PC-3 (cell line): ENCODE measurements around the gene CAPN1. TPM values are rescaled to one million over a fixed set of nuclear protein-coding genes. Genes with fewer than 3 reads are reported as not detected.

ENCODE experiments used
- ATAC-seq: fragments of 200-7000 bp; cut with Tn5 transposase; 2 replicates; pipeline ENCODE4 v1.9.1; 2020; ENCODE audit warnings: mild to moderate bottlenecking, moderate library complexity
- BruUV-seq: library from RNA; stranded (reverse); fragments of 400-500 nt; replicated peaks from 2 replicates; lab custom pipeline; 2021; lab: Mats Ljungman, UMichigan
- CTCF ChIA-PET: fragments of 300-600 bp; sonication (Branson Sonifier 250); formaldehyde crosslinking; loops from one replicate; lab custom pipeline; 2022; ENCODE audit warnings: antibody characterized with exemption; lab: Charles Lee
- POLR2A ChIA-PET: fragments of 300-600 bp; sonication (Branson Sonifier 250); formaldehyde crosslinking; loops from one replicate; lab custom pipeline; 2022; ENCODE audit warnings: antibody characterized with exemption; ENCODE audit not compliant: unreplicated experiment; lab: Charles Lee
- DNase-seq: peaks from one replicate; pipeline ENCODE4 v3.0.0-alpha.2; 2015
- H2AFZ ChIP-seq: fragments of 300-600 bp; sonication (generic); 2 replicates; pipeline ENCODE4 v1.6.0; 2016; ENCODE audit warnings: antibody characterized with exemption, low read length
- H3F3A ChIP-seq: fragments of 300-600 bp; sonication (generic); one replicate; pipeline ENCODE4 v1.6.0; 2017; ENCODE audit warnings: antibody characterized with exemption, low read length, control low read depth, mild to moderate bottlenecking; ENCODE audit not compliant: unreplicated experiment
- H3K27ac ChIP-seq: fragments of 300-600 bp; sonication (generic); 2 replicates; pipeline ENCODE4 v1.5.1; 2016; ENCODE audit warnings: mild to moderate bottlenecking, low read length
- H3K27me3 ChIP-seq: fragments of 300-600 bp; sonication (generic); 2 replicates; pipeline ENCODE4 v1.6.1; 2016; ENCODE audit warnings: low read length, mixed read lengths
- H3K36me3 ChIP-seq: fragments of 300-600 bp; sonication (generic); 2 replicates; pipeline ENCODE4 v1.6.1; 2016; ENCODE audit warnings: low read depth, mixed run types, low read length, mixed read lengths
- H3K4me1 ChIP-seq: fragments of 300-600 bp; sonication (generic); 2 replicates; pipeline ENCODE4 v1.5.1; 2016; ENCODE audit warnings: low read length; ENCODE audit not compliant: insufficient read depth
- H3K4me2 ChIP-seq: fragments of 300-600 bp; sonication (generic); 2 replicates; pipeline ENCODE4 v1.6.0; 2016; ENCODE audit warnings: low read length
- H3K4me3 ChIP-seq: fragments of 300-600 bp; sonication (generic); 2 replicates; pipeline ENCODE4 v1.5.1; 2016; ENCODE audit warnings: mild to moderate bottlenecking, low read length, mixed read lengths
- H3K79me2 ChIP-seq: fragments of 300-600 bp; sonication (generic); 2 replicates; pipeline ENCODE4 v1.6.1; 2017; ENCODE audit warnings: low read length, mixed read lengths
- H3K9ac ChIP-seq: fragments of 300-600 bp; sonication (generic); 2 replicates; pipeline ENCODE4 v1.6.0; 2016; ENCODE audit warnings: mild to moderate bottlenecking, low read length
- H3K9me2 ChIP-seq: fragments of 300-600 bp; sonication (generic); replicated peaks from 2 replicates; pipeline ENCODE4 v1.6.1; 2016; ENCODE audit warnings: mixed run types, low read length, mixed read lengths
- H3K9me3 ChIP-seq: fragments of 300-600 bp; sonication (generic); 2 replicates; pipeline ENCODE4 v1.6.1; 2016; ENCODE audit warnings: low read length, mixed read lengths
- H4K20me1 ChIP-seq: fragments of 300-600 bp; sonication (generic); 2 replicates; pipeline ENCODE4 v1.6.1; 2016; ENCODE audit warnings: low read length, mixed read lengths
- CTCF ChIP-seq: fragments of 300-600 bp; sonication (generic); conservative IDR thresholded peaks from 2 replicates; pipeline ENCODE4 v1.5.1; 2017; ENCODE audit warnings: antibody characterized with exemption, low read depth, mild to moderate bottlenecking, low read length
- EZH2 ChIP-seq: fragments of 300-600 bp; sonication (generic); IDR thresholded peaks from one replicate; pipeline ENCODE4 v1.6.1; 2017; ENCODE audit warnings: antibody characterized with exemption, mild to moderate bottlenecking, low read length; ENCODE audit not compliant: unreplicated experiment
- EZH2phosphoT487 ChIP-seq: fragments of 300-600 bp; sonication (generic); IDR thresholded peaks from 2 replicates; pipeline ENCODE4 v1.6.1; 2018; ENCODE audit warnings: mild to moderate bottlenecking, antibody characterized with exemption, low read length, borderline replicate concordance
- intact Hi-C: fragments of 100-400 bp; cut with micrococcal nuclease; formaldehyde crosslinking; loops from 2 replicates; pipeline ENCODE4 v1.9.0; 2023
- total RNA-seq: library from RNA; depleted of rRNA; stranded (reverse); fragments of >200 nt; gene quantifications from 2 replicates; pipeline ENCODE4 v1.2.3, GENCODE V29; 2014

Gene CAPN1
- total RNA-seq, 1 experiment from 2014 or later = 307 TPM

- peaks cover 16% of the 10 kb centered on the region for H3K4me1 ChIP-seq
- ATAC-seq (peak; percentile 70), DNase-seq (peak; percentile 89)
- intact Hi-C loops = no loop called here
- H3K27ac ChIP-seq = peak within 1 kb of the TSS; percentile 95
- H3K27me3 ChIP-seq = no peaks in the 10 kb centered on the region
- ChIA-PET CTCF (interaction anchor here (0.6 to 1.1 kb wide), 2 partner anchors 47 to 120 kb away, joined by 3 to 4 read pairs; partner anchors contain the start of gene CAPN1), POLR2A (interaction anchor here (0.6 to 1.8 kb wide), 4 partner anchors 9 to 48 kb away, joined by 3 to 24 read pairs (median 10); partner anchors contain the start of genes CAPN1, FAU and MRPL49)
- H3K9me3 ChIP-seq = no peaks in the 10 kb centered on the region
- peak within 1 kb of the TSS; percentile 87 for H2AFZ ChIP-seq
- H3K9me2 ChIP-seq = no peaks in the 10 kb centered on the region
- H3K9ac ChIP-seq = peak within 1 kb of the TSS; percentile 98
- H4K20me1 ChIP-seq = no peaks in the 10 kb centered on the region; the same call in 1 of the 2 replicates
- H3K79me2 ChIP-seq = peaks cover 35% of the 10 kb centered on the region
- no TSS peak for BruUV-seq
- TF ChIP-seq CTCF (no peak), EZH2phosphoT487 (no peak), EZH2 (no peak)
- H3K4me3 ChIP-seq = peak within 1 kb of the TSS; percentile 90
- no peaks in the 10 kb centered on the region for H3F3A ChIP-seq
- H3K36me3 ChIP-seq = peaks cover 26% of the 10 kb centered on the region; the same call in 1 of the 2 replicates
- peak within 1 kb of the TSS; percentile 96 for H3K4me2 ChIP-seq
These were observed 47.3 kb upstream of the CAPN1 start, which contains the start of gene SYVN1 for GRCh38 chr11:65134240-65134951. Gene SYVN1, minus strand, starts transcription at chr11:65134519. Its CDS starts 918 bp downstream, at chr11:65133601.

GRCh38 chr11:65134952-65135632, 46.6 kb upstream of the CAPN1 start:
- Histone ChIP-seq H3K36me3 (peaks cover 22% of the 10 kb centered on the region; the same call in 1 of the 2 replicates), H3F3A (no peaks in the 10 kb centered on the region), H3K9me2 (no peaks in the 10 kb centered on the region), H3K4me3 (peak overlapping the region; percentile 90), H3K9me3 (no peaks in the 10 kb centered on the region), H3K27ac (peak overlapping the region; percentile 95), H2AFZ (peak overlapping the region; percentile 87), H4K20me1 (no peaks in the 10 kb centered on the region; the same call in 1 of the 2 replicates), H3K27me3 (0 out of 2 replicates have a peak, but pooled peaks cover 2% of the 10 kb centered on the region), H3K79me2 (peaks cover 35% of the 10 kb centered on the region), H3K9ac (peak overlapping the region; percentile 98), H3K4me1 (peaks cover 16% of the 10 kb centered on the region), H3K4me2 (peak overlapping the region; percentile 96)
- ATAC-seq (peak; percentile 91), DNase-seq (peak; percentile 99)
- POLR2A ChIA-PET = interaction anchor here (0.6 to 1.8 kb wide), 8 partner anchors 9 to 64 kb away, joined by 3 to 24 read pairs (median 4); partner anchors contain the start of genes CAPN1, FAU and MRPL49
- no peak for TF ChIP-seq EZH2
- intact Hi-C loops = loop anchor here (1.0 kb wide), 2 partner anchors 13 to 47 kb away; partner anchors contain the start of genes FAU and MRPL49
- CTCF ChIA-PET = interaction anchor here (0.6 to 1.1 kb wide), 3 partner anchors 46 to 793 kb away, joined by 3 to 4 read pairs (median 4); partner anchors contain the start of gene CAPN1
- TSS peak; percentile 84 for BruUV-seq

- ATAC-seq (no peak), DNase-seq (no peak)
- TF ChIP-seq EZH2phosphoT487 (no peak), EZH2 (no peak), CTCF (no peak)
- H3K27ac ChIP-seq = peak overlapping the region; percentile 95
- H3K4me3 ChIP-seq = peak overlapping the region; percentile 90
- ChIA-PET POLR2A (interaction anchor here (0.6 to 1.8 kb wide), 6 partner anchors 13 to 64 kb away, joined by 3 to 24 read pairs (median 4); partner anchors contain the start of genes CAPN1, FAU and MRPL49), CTCF (interaction anchor here (0.6 to 1.1 kb wide), 2 partner anchors 46 to 793 kb away, joined by 4 read pairs; partner anchors contain the start of gene CAPN1)
- H3K9me2 ChIP-seq = no peaks in the 10 kb centered on the region
- no peaks in the 10 kb centered on the region; the same call in 1 of the 2 replicates for H4K20me1 ChIP-seq
- H3K9me3 ChIP-seq = no peaks in the 10 kb centered on the region
- no TSS peak for BruUV-seq
- no peaks in the 10 kb centered on the region for H3F3A ChIP-seq
- peaks cover 16% of the 10 kb centered on the region for H3K4me1 ChIP-seq
- 0 out of 2 replicates have a peak, but pooled peaks cover 3% of the 10 kb centered on the region for H3K27me3 ChIP-seq
- H2AFZ ChIP-seq = peak overlapping the region; percentile 79
- peak overlapping the region; percentile 98 for H3K9ac ChIP-seq
- H3K4me2 ChIP-seq = peak overlapping the region; percentile 96
- H3K79me2 ChIP-seq = peaks cover 35% of the 10 kb centered on the region
- intact Hi-C loops = loop anchor here (1.0 kb wide), 2 partner anchors 13 to 47 kb away; partner anchors contain the start of genes FAU and MRPL49
- H3K36me3 ChIP-seq = peaks cover 22% of the 10 kb centered on the region; the same call in 1 of the 2 replicates
These were observed 46.0 kb upstream of the CAPN1 start for GRCh38 chr11:65135633-65136145.
